ENCODE measurements around the gene XNDC1N.

DNA sequence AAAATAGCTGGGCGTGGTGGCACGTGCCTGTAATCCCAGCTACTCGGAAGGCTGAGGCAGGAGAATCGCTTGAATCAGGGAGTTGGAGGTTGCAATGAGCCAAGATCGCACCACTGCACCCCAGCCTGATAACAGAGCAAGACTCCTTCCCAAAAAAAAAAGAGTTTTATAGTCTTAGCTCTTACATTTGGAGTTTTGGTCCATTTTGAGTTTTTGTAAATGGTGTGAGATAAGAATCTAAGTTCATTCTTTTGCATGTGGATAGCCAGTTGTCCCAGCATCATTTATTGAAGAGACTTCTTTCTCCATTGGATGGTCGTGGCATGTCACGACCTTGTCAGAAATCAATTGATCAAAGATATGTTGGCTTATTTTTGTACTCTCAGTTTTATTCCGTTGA, 35.1 kb upstream of the XNDC1N start:
- TF ChIP-seq, protein P1, sequence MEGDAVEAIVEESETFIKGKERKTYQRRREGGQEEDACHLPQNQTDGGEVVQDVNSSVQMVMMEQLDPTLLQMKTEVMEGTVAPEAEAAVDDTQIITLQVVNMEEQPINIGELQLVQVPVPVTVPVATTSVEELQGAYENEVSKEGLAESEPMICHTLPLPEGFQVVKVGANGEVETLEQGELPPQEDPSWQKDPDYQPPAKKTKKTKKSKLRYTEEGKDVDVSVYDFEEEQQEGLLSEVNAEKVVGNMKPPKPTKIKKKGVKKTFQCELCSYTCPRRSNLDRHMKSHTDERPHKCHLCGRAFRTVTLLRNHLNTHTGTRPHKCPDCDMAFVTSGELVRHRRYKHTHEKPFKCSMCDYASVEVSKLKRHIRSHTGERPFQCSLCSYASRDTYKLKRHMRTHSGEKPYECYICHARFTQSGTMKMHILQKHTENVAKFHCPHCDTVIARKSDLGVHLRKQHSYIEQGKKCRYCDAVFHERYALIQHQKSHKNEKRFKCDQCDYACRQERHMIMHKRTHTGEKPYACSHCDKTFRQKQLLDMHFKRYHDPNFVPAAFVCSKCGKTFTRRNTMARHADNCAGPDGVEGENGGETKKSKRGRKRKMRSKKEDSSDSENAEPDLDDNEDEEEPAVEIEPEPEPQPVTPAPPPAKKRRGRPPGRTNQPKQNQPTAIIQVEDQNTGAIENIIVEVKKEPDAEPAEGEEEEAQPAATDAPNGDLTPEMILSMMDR (IDR thresholded peaks at IDR 0.05; ENCODE audit: insufficient read depth, low read depth, low read length) = no peak
- TF ChIP-seq EZH2 (IDR thresholded peaks at IDR 0.05; ENCODE audit: insufficient read depth, low read length) = no peak
